NCI-H2227 (cell line): ENCODE data around the gene TMSB15C.

Experiments used
- DNase-seq: peaks from one replicate; lab custom pipeline; 2025; ENCODE audit not compliant: unreplicated experiment; lab: John Stamatoyannopoulos, UW

The TMSB15C gene

DNA sequence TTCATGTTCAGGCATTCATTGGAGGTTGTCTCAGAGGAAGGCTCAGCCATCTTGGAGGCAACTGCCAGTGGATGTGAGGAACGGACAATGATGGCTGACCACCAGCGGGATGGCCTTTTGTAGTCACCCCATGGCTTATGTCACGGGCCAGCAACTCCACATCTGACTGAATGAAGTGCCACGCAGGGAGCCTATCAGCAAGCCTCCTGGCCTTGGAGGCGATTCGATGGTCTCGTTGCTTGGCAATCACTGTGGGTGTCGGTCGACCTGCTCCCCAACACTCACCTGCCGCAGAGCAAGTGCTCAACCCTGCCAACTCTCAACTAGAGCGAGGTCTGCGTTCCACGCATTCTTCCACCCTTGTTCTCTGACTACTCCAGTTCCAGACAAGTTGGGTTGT, 28.9 kb downstream of the TMSB15C start:
- no peak for DNase-seq

DNA sequence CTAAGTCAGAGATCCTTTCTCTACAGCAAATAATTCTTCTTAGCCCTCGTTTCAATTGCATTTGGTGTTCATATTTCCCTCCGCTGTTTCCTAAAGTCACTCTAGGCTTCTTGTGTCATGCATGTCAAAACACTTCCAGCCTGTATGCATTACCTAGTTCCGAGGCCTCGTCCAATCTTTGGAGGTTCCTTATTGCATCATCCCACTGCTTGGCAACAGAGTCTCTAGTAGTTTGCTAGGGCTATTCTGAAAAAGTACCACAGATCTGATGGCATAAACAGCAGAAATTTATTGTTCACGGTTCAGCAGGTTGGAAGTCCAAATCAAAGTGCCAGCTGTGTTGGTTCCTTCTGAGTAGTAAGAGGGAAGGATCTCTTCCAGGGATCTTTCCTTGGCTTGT, 30.4 kb downstream of the TMSB15C start:
- DNase-seq, result no peak

DNA sequence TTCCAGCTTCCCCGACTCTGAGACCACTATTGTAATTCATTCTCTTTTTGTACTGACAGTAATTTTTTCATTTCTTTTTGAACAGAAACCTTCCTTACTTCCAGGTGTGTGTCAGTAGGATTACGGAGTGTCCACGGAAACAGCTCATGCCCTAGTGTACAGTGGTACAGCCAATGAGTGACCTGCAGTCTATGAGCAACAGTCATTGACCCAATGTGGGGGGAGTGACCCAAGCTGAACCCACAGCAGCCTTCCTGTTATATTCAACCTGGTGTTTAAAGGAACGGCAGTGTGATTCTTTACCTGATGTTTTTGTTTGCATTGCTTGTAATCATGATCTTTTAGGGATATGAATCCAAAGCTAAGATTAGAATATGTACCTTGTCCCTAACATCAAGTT, 35.0 kb downstream of the TMSB15C start:
- no peak for DNase-seq

GRCh38 chrX:104039689-104040505, 36.1 kb downstream of the TMSB15C start, which contains the start of gene H2BW2:
H2BW2 (plus strand) TSS chrX:104039956; CDS start chrX:104039995, 39 bp downstream.
- DNase-seq, result no peak
